NCI-H524 treated with DMSO at 0.1 percent for 48 hours (cell line): ENCODE results near the gene PPP1R13L.

Experiments
- DNase-seq: peaks from one replicate; lab custom pipeline; 2025; lab: John Stamatoyannopoulos, UW

Gene PPP1R13L

GRCh38 chr19:45364696-45365095 lies 40.2 kb downstream of the PPP1R13L start:
- no peak for DNase-seq

DNA sequence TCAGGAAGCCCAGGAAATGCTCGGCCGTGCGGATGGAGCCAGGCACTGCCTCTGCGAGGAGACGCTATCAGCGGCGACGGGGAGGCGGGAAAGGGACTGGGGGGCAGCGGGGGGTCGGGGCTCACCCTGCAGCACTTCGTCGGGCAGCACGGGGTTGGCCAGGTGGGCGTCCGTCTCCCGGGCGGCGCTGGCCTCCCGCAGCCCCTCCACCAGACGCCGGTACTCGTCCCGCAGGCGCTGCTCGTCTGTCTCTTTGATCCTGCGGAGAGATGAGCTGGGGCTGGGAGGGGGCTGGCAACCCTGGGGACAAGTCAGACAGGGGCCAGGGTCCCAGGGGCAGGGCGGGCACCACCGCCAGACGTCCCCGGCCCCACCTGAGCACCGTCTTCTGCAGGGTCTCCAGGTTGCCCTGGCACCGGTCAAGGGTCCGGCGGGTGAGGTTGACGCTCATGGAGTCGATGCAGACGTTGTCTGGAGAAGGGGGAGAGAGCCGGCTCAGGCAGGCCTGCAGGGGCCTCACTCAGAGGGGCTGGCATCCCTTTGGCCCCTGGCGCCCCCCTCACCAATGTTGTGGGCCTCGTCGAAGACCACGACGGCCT lies 40.9 kb downstream of the PPP1R13L start:
- DNase-seq, result no peak

GRCh38 chr19:45362291-45362690 lies 42.6 kb downstream of the PPP1R13L start:
- DNase-seq, result no peak

DNA sequence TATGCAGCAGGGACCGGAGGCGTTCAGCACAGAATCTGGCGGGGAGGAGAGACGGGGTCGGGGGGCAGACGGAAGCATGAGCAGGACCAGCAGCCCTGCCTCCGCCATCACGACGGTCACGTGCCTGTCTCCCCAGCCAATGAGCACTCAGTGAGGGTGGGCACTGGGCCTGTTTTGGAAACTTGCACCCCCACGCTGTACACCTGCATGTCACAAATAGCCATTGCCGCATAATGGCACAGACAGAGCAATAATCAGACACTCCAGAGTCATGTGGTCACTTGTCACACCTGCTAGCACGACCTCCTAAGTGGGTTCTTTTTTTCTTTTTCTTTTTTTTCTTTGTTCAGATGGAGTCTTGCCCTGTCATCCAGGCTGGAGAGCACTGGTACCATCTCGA lies 43.3 kb downstream of the PPP1R13L start:
- no peak for DNase-seq

- DNase-seq, result no peak
Measured at GRCh38 chr19:45358213-45358792, 46.6 kb downstream of the PPP1R13L start.

DNA sequence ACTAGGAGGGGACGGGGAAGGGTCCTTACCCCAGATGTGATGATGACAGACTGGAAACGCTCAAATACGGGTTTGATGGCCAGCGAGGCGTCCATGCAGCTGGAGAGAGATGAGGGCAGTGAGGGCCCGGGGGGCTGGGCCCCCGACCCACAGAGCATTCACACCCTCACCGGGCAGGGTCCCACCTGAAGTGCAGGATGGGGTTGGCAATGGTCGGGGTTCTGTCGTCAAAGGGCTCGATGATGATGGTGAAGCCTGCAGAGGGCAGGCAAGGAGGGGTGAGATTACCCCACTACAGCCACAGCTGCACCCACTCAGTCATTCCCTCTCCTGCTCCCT lies 47.5 kb downstream of the PPP1R13L start:
- no peak for DNase-seq

DNA sequence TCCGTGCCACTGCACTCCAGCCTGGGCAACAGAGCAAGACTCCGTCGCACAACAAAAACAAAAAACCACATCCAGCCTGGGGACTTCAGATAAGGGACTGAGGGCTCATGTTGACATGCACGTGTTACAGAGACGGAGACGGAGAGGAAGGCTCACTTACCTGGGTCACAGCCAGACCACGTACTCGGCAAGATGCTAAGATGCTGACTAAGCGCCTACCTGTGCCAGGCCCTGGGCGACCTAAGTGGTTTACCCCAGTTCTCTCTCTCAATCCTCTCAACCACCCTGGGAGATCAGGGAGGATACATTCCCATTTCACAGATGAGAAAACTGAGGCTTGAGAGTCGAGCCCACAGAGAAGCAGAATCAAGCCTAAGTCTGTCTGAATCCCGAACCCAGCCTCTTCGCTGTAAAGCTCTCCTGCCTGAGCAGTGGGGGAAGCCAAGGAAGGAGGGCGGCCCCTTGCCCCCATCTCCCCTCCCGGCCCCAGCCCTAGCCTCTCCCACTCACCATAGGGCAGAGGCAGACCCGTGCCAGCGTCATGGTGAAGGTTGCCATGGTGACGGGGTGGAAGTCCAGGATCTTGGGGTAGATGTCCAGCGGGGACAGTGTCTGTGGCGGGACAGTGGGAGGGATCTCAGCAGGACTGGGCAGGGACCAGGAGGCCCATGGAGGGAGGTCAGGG lies 48.0 kb downstream of the PPP1R13L start:
- DNase-seq, result no peak

DNA sequence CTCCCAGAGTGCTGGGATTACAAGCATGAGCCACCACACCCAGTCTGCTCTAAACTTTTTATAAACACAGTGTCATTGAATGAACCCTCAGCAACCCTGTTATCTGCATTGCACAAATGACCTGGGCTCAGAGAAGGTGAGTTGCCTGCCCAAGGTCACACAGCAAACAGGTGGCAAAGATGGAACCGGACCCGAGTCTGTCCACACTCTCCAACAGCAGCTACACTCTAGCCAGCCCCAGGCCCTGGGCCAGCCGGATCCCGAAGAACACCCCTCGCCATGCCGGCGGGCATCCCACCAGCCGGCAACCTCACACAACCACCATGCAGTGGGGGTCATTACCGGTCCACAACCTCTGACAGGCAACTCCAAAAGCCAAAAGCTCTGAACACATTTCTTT lies 49.0 kb downstream of the PPP1R13L start:
- DNase-seq, result no peak

- no peak for DNase-seq
Measured at GRCh38 chr19:45355402-45355801, 49.5 kb downstream of the PPP1R13L start.

GRCh38 chr19:45354241-45354842 lies 50.5 kb downstream of the PPP1R13L start:
- no peak for DNase-seq

DNA sequence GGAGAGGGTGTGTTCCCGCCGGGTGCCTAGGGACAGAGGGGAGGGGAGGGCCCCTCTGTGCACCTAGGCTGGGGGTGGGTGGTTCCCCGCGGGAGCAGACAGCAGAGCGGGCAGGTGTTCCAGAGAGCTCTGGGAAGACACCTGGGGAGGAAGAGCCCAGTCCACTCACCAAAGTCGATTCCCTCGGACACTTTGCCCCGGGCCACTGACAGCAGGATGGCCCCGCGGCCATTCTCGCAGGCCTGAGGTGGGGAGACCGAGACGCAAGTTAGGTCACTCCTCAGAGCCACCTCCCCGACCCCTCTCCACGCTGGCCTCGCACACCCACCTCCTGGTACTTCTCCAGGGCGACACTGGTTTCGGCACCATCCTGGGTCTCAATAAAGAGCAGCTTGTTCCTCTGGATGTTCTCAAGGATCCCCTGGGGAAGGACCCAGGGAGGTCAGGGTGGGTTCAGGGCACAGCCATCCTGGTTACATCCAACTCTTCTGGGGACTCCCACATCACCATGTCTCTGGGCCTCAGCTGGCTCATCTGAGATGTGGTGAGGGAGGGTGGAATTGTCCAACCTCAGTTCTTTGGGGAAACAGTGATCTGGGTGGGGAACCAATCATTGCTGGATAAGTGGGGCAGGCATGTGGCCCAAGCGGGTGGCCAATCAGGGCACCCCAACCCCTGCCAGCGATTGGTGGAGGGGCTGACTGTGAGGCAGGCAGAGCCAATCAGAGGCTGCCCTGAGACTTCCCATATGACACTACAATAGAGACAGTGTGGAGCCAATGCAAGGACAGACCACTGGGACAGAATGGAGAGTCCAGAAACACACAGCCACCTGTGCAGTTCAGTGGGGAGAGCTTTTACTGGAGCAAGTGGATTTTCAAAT lies 51.7 kb downstream of the PPP1R13L start:
- DNase-seq, result no peak

DNA sequence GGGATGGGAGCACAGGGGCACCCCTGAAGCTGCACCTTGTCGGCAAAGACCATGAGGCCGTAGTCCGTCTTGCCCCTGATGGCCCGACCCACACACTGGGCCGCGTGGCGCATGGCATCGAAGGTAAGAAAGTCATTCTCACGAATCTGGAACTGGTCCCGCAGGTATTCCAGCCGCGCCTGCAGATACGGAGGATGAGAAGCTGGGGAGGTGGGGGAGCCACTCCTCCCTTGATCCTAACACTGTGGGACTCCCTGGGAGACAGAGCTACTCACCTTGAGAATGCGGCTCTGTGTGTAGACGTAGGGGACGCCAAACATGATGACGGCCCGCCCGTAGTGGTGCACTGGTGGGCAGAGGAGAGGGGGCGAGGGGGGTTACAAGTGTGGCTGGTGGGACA lies 52.4 kb downstream of the PPP1R13L start:
- no peak for DNase-seq

DNA sequence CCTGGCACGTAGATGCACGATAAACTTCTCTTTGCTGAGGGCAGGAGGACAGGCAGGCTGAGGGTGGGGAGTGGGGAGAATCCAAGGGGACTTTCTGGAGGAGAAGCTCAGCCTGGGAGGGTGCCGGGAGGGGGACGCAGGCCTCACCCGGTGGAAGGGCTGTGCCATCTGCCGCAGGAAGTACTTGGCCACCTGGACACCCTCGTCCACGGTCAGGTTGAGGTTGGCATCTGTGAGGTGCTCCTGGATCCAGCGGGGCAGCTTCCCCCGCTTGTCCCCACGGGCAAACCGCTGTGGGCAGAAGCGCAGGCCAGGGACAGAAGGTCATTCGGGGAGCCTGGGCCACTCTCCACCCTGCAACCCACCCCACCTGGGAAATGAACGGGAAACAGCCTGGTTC lies 52.8 kb downstream of the PPP1R13L start:
- peak; percentile 26 for DNase-seq

DNA sequence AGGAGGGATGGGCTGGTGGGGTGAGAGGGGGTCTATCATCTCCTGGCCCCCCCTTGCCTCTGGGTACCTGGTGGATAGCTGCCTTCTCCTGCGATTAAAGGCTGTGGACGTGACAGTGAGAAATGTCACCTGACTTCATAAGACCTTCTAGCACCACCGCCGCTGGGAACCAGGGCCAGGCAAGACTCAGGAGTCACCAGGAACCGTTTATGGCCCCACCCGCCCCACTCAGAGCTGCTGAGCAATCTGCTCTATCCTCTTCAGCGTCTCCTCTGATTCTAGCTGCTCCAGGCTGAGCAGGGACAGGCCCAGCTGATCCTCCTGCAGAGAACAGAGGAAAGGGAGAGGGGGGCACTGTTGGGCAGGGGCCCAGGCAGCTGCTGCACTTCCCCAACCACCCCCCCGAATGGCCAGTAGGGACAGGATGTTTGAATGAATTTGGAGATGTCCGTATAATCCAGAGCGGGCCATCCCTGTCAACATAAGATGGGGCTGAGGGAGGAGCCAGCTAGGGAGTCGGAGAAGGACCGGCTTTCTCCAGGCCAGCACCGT lies 53.4 kb downstream of the PPP1R13L start:
- DNase-seq, result no peak

- no peak for DNase-seq
Measured at GRCh38 chr19:45350477-45351058, 54.3 kb downstream of the PPP1R13L start.

- no peak for DNase-seq
Measured at GRCh38 chr19:45349430-45349941, 55.4 kb downstream of the PPP1R13L start.

DNA sequence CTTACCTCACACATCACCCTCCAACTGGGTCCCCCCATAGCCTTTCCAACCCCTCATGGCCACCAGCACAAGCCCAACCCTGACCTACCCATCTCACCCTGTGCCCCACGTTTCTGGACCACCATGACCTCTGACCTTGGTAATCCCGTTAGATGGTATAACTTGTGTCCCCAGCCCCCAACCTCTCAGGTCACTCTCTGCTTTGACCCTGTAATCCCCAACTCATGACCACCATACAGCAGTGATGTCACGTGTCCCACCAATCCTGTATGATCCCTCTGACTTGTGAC lies 55.8 kb downstream of the PPP1R13L start:
- DNase-seq, result no peak

GRCh38 chr19:45348367-45349125 lies 56.3 kb downstream of the PPP1R13L start:
- no peak for DNase-seq

- no peak for DNase-seq
Measured at GRCh38 chr19:45347570-45348366, 57.1 kb downstream of the PPP1R13L start.

GRCh38 chr19:45346449-45346848 lies 58.4 kb downstream of the PPP1R13L start:
- DNase-seq, result no peak
